ENCODE data around the gene FOXL1.

GRCh38 chr16:86593913-86594620 lies 15.7 kb downstream of the FOXL1 start:
- TF ChIP-seq MAX (IDR thresholded peaks at IDR 0.05) (no peak), CTCF (IDR thresholded peaks at IDR 0.05 in 2 of 3, conservative IDR thresholded peaks at IDR 0.05 in 1 of 3; ENCODE audit: borderline replicate concordance in 1 of 3, insufficient read depth in 1 of 3, low read depth in 2 of 3, low read length in 2 of 3) (no peak), ZBTB33 (IDR thresholded peaks at IDR 0.05; ENCODE audit: extremely low read depth, insufficient replicate concordance, low read length) (no peak), REST (IDR thresholded peaks at IDR 0.05; ENCODE audit: low read depth) (no peak), ELF1 (IDR thresholded peaks at IDR 0.05; ENCODE audit: borderline replicate concordance, low read depth) (no peak), SP1 (IDR thresholded peaks at IDR 0.05; ENCODE audit: low read depth) (no peak), POLR2A (IDR thresholded peaks at IDR 0.05; ENCODE audit: borderline replicate concordance, extremely low read depth, insufficient read depth, insufficient read length) (no peak)

Measured in HCT116 (cell line).